ENCODE data around the gene VIPR1.

Gene VIPR1

GRCh38 chr3:42498791-42499477 is 3.5 kb upstream of the VIPR1 start:
- no peak for DNase-seq (ENCODE audit: low spot score in 2 of 2)
- H3K27ac Mint-ChIP-seq (ENCODE audit: low read depth), result no peak overlapping the region
- peaks cover 57% of the 10 kb centered on the region for H3K27me3 Mint-ChIP-seq

GRCh38 chr3:42499478-42499871 is 3.0 kb upstream of the VIPR1 start:
- no peak for DNase-seq (ENCODE audit: low spot score in 2 of 2)
- Mint-ChIP-seq H3K4me1 (peaks cover 26% of the 10 kb centered on the region), H3K36me3 (ENCODE audit: insufficient read depth) (peaks cover 8% of the 10 kb centered on the region), H3K4me3 (no peak overlapping the region), H3K27ac (ENCODE audit: low read depth) (no peak overlapping the region), H3K27me3 (peaks cover 57% of the 10 kb centered on the region), H3K9me3 (no peaks in the 10 kb centered on the region)
- ATAC-seq (replicated peaks; ENCODE audit: extremely low read depth, poor library complexity, severe bottlenecking), result no peak

More at GRCh38 chr3:42498791-42499477, 3.5 kb upstream of the VIPR1 start:
- H3K9me3 Mint-ChIP-seq, result no peaks in the 10 kb centered on the region
- H3K4me1 Mint-ChIP-seq, result peaks cover 26% of the 10 kb centered on the region
- no peak for ATAC-seq (replicated peaks; ENCODE audit: extremely low read depth, poor library complexity, severe bottlenecking)
- H3K4me3 Mint-ChIP-seq, result no peak overlapping the region
- H3K36me3 Mint-ChIP-seq (ENCODE audit: insufficient read depth), result peaks cover 8% of the 10 kb centered on the region

- Mint-ChIP-seq H3K36me3 (ENCODE audit: insufficient read depth) (peaks cover 8% of the 10 kb centered on the region), H3K27me3 (peaks cover 57% of the 10 kb centered on the region), H3K4me1 (peaks cover 26% of the 10 kb centered on the region), H3K9me3 (no peaks in the 10 kb centered on the region), H3K27ac (ENCODE audit: low read depth) (no peak overlapping the region), H3K4me3 (peak overlapping the region; percentile 88)
- DNase-seq (ENCODE audit: low spot score in 2 of 2) (no peak), ATAC-seq (replicated peaks; ENCODE audit: extremely low read depth, poor library complexity, severe bottlenecking) (no peak)
Measured at GRCh38 chr3:42500091-42500490, 2.4 kb upstream of the VIPR1 start.

- no peak for ATAC-seq (replicated peaks; ENCODE audit: extremely low read depth, poor library complexity, severe bottlenecking)
- Mint-ChIP-seq H3K4me3 (peak overlapping the region; percentile 88), H3K36me3 (ENCODE audit: insufficient read depth) (peaks cover 8% of the 10 kb centered on the region), H3K4me1 (peaks cover 26% of the 10 kb centered on the region), H3K9me3 (no peaks in the 10 kb centered on the region), H3K27ac (ENCODE audit: low read depth) (peak overlapping the region; percentile 72), H3K27me3 (peaks cover 57% of the 10 kb centered on the region)
- no peak for DNase-seq (ENCODE audit: low spot score in 2 of 2)
Measured at GRCh38 chr3:42500909-42501308, 1.5 kb upstream of the VIPR1 start.

- Mint-ChIP-seq H3K27ac (ENCODE audit: low read depth) (peak overlapping the region; percentile 72), H3K27me3 (peaks cover 57% of the 10 kb centered on the region)
- ATAC-seq (replicated peaks; ENCODE audit: extremely low read depth, poor library complexity, severe bottlenecking), result no peak
Measured at GRCh38 chr3:42501321-42501680, 1.1 kb upstream of the VIPR1 start.

GRCh38 chr3:42501681-42502428 is 588 bp upstream of the VIPR1 start:
- Mint-ChIP-seq H3K27ac (ENCODE audit: low read depth) (peak overlapping the region; percentile 19), H3K4me1 (peaks cover 26% of the 10 kb centered on the region)

More at GRCh38 chr3:42501321-42501680, 1.1 kb upstream of the VIPR1 start:
- H3K9me3 Mint-ChIP-seq, result no peaks in the 10 kb centered on the region
- H3K36me3 Mint-ChIP-seq (ENCODE audit: insufficient read depth), result peaks cover 8% of the 10 kb centered on the region
- H3K4me1 Mint-ChIP-seq, result peaks cover 26% of the 10 kb centered on the region
- peak overlapping the region; percentile 88 for H3K4me3 Mint-ChIP-seq
- no peak for DNase-seq (ENCODE audit: low spot score in 2 of 2)

GRCh38 chr3:42503251-42503924 is 945 bp downstream of the VIPR1 start:
- Mint-ChIP-seq H3K27me3 (peaks cover 40% of the 10 kb centered on the region), H3K27ac (ENCODE audit: low read depth) (no peak overlapping the region), H3K36me3 (ENCODE audit: insufficient read depth) (peaks cover 10% of the 10 kb centered on the region), H3K4me1 (peaks cover 26% of the 10 kb centered on the region), H3K9me3 (no peaks in the 10 kb centered on the region), H3K4me3 (peak overlapping the region; percentile 88)
- DNase-seq (ENCODE audit: low spot score in 2 of 2) (no peak), ATAC-seq (replicated peaks; ENCODE audit: extremely low read depth, poor library complexity, severe bottlenecking) (no peak)

More at GRCh38 chr3:42501681-42502428, 588 bp upstream of the VIPR1 start:
- peak; percentile 50 for ATAC-seq (replicated peaks; ENCODE audit: extremely low read depth, poor library complexity, severe bottlenecking)
- H3K27me3 Mint-ChIP-seq, result peaks cover 55% of the 10 kb centered on the region
- no peaks in the 10 kb centered on the region for H3K9me3 Mint-ChIP-seq
- peak overlapping the region; percentile 88 for H3K4me3 Mint-ChIP-seq
- peak; percentile 22 to 34 for DNase-seq (ENCODE audit: low spot score in 2 of 2)
- H3K36me3 Mint-ChIP-seq (ENCODE audit: insufficient read depth), result peaks cover 8% of the 10 kb centered on the region

GRCh38 chr3:42503957-42504333 is 1.5 kb downstream of the VIPR1 start:
- no peak for ATAC-seq (replicated peaks; ENCODE audit: extremely low read depth, poor library complexity, severe bottlenecking)

GRCh38 chr3:42504334-42505127 is 2.1 kb downstream of the VIPR1 start:
- Mint-ChIP-seq H3K27me3 (peaks cover 28% of the 10 kb centered on the region), H3K27ac (ENCODE audit: low read depth) (no peak overlapping the region), H3K4me3 (no peak overlapping the region), H3K4me1 (peaks cover 32% of the 10 kb centered on the region), H3K9me3 (no peaks in the 10 kb centered on the region), H3K36me3 (ENCODE audit: insufficient read depth) (peaks cover 10% of the 10 kb centered on the region)
- DNase-seq (ENCODE audit: low spot score in 2 of 2) (no peak), ATAC-seq (replicated peaks; ENCODE audit: extremely low read depth, poor library complexity, severe bottlenecking) (no peak)

More at GRCh38 chr3:42503957-42504333, 1.5 kb downstream of the VIPR1 start:
- Mint-ChIP-seq H3K27me3 (peaks cover 34% of the 10 kb centered on the region), H3K9me3 (no peaks in the 10 kb centered on the region), H3K4me1 (peaks cover 31% of the 10 kb centered on the region), H3K36me3 (ENCODE audit: insufficient read depth) (peaks cover 10% of the 10 kb centered on the region), H3K4me3 (peak overlapping the region; percentile 88), H3K27ac (ENCODE audit: low read depth) (no peak overlapping the region)
- no peak for DNase-seq (ENCODE audit: low spot score in 2 of 2)

GRCh38 chr3:42505128-42505848 is 2.8 kb downstream of the VIPR1 start:
- Mint-ChIP-seq H3K27me3 (peaks cover 21% of the 10 kb centered on the region), H3K27ac (ENCODE audit: low read depth) (no peak overlapping the region), H3K4me1 (peaks cover 32% of the 10 kb centered on the region), H3K4me3 (no peak overlapping the region), H3K36me3 (ENCODE audit: insufficient read depth) (peaks cover 10% of the 10 kb centered on the region), H3K9me3 (no peaks in the 10 kb centered on the region)
- DNase-seq (ENCODE audit: low spot score in 2 of 2) (no peak), ATAC-seq (replicated peaks; ENCODE audit: extremely low read depth, poor library complexity, severe bottlenecking) (no peak)

GRCh38 chr3:42505849-42506410 is 3.5 kb downstream of the VIPR1 start:
- no peak overlapping the region for H3K4me3 Mint-ChIP-seq
- peaks cover 14% of the 10 kb centered on the region for H3K27me3 Mint-ChIP-seq
- no peak overlapping the region for H3K27ac Mint-ChIP-seq (ENCODE audit: low read depth)
- H3K9me3 Mint-ChIP-seq, result no peaks in the 10 kb centered on the region
- no peak for DNase-seq (ENCODE audit: low spot score in 2 of 2)
- peaks cover 25% of the 10 kb centered on the region for H3K4me1 Mint-ChIP-seq
- ATAC-seq (replicated peaks; ENCODE audit: extremely low read depth, poor library complexity, severe bottlenecking), result no peak
- peaks cover 10% of the 10 kb centered on the region for H3K36me3 Mint-ChIP-seq (ENCODE audit: insufficient read depth)
